NCI-H2029 (cell line): ENCODE data around the gene GSG1L.

ENCODE experiments used
- DNase-seq: peaks from one replicate; lab custom pipeline; 2025; lab: John Stamatoyannopoulos, UW

GSG1L gene

GRCh38 chr16:28063591-28064061 lies at the start of gene GSG1L:
TSS of gene GSG1L (minus strand) at chr16:28063714. CDS start at chr16:28063424, 290 bp downstream.
- no peak for DNase-seq

- no peak for DNase-seq
Observed at GRCh38 chr16:28112908-28113307, 49.4 kb upstream of the GSG1L start.

- DNase-seq, result no peak
Observed at GRCh38 chr16:28110977-28111376, 47.5 kb upstream of the GSG1L start.

GRCh38 chr16:28110479-28110878 lies 47.0 kb upstream of the GSG1L start:
- DNase-seq, result no peak

GRCh38 chr16:28110074-28110473 lies 46.6 kb upstream of the GSG1L start:
- DNase-seq, result no peak

GRCh38 chr16:28108590-28109247 lies 45.2 kb upstream of the GSG1L start:
- no peak for DNase-seq

- DNase-seq, result no peak
Observed at GRCh38 chr16:28107232-28107631, 43.7 kb upstream of the GSG1L start.

GRCh38 chr16:28106467-28107215 lies 43.1 kb upstream of the GSG1L start:
- DNase-seq, result no peak

GRCh38 chr16:28105954-28106353 lies 42.4 kb upstream of the GSG1L start:
- no peak for DNase-seq

- DNase-seq, result no peak
Observed at GRCh38 chr16:28105297-28105696, 41.8 kb upstream of the GSG1L start.

- DNase-seq, result no peak
Observed at GRCh38 chr16:28104404-28104803, 40.9 kb upstream of the GSG1L start.

GRCh38 chr16:28103516-28104170 lies 40.1 kb upstream of the GSG1L start:
- DNase-seq, result no peak

GRCh38 chr16:28101533-28101890 lies 38.0 kb upstream of the GSG1L start:
- no peak for DNase-seq

- DNase-seq, result no peak
Observed at GRCh38 chr16:28100810-28101532, 37.5 kb upstream of the GSG1L start.

- no peak for DNase-seq
Observed at GRCh38 chr16:28098959-28099945, 35.7 kb upstream of the GSG1L start.

GRCh38 chr16:28098171-28098958 lies 34.9 kb upstream of the GSG1L start:
- no peak for DNase-seq

- no peak for DNase-seq
Observed at GRCh38 chr16:28096983-28097899, 33.7 kb upstream of the GSG1L start.

GRCh38 chr16:28093385-28093725 lies 29.8 kb upstream of the GSG1L start:
- no peak for DNase-seq

GRCh38 chr16:28092721-28093384 lies 29.3 kb upstream of the GSG1L start:
- DNase-seq, result no peak
